ENCODE data around the gene ARIH2.

The ARIH2 gene

GRCh38 chr3:49022688-49023171 lies 104.1 kb downstream of the ARIH2 start:
- H3K36me3 ChIP-seq (ENCODE audit: control insufficient read depth in 1 of 2, insufficient read depth in 2 of 2, low read depth in 1 of 2, low read length in 2 of 2) = peaks cover 48 to 50% of the 10 kb centered on the region in 2 experiments
- H3K27ac ChIP-seq (ENCODE audit: low read length, poor library complexity, severe bottlenecking) = peak overlapping the region; percentile 55
- no peak overlapping the region for H4K8ac ChIP-seq (ENCODE audit: low read length)
- peak; percentile 36 for DNase-seq
- H3K9me3 ChIP-seq (ENCODE audit: control insufficient read depth, low read length) = no peaks in the 10 kb centered on the region
- H2BK12ac ChIP-seq (ENCODE audit: low read length in 2 of 2) = no peak overlapping the region
- no peak overlapping the region for H3K23ac ChIP-seq (ENCODE audit: low read length in 2 of 2)
- H3K18ac ChIP-seq (ENCODE audit: low read depth in 1 of 2, low read length in 2 of 2) = no peak overlapping the region
- H2AK5ac ChIP-seq (ENCODE audit: low read length, severe bottlenecking) = no peak overlapping the region
- no peak overlapping the region for H2BK120ac ChIP-seq (ENCODE audit: low read depth, low read length)
- no peak overlapping the region for H4K91ac ChIP-seq (ENCODE audit: low read length)
- H3K4me2 ChIP-seq (ENCODE audit: low read length, poor library complexity, severe bottlenecking) = peak overlapping the region; percentile 58
- H3K4ac ChIP-seq (ENCODE audit: low read depth in 1 of 2, low read length in 2 of 2) = peak overlapping the region in 1 of 2 experiments; percentile 52
- no peak overlapping the region for H2BK15ac ChIP-seq (ENCODE audit: low read depth, poor library complexity, severe bottlenecking)
- peaks cover 18% of the 10 kb centered on the region for H3K4me1 ChIP-seq (ENCODE audit: control insufficient read depth, insufficient read depth, low read depth, low read length)
- H2BK5ac ChIP-seq (ENCODE audit: low read depth, low read length, poor library complexity, severe bottlenecking) = no peak overlapping the region
- peak overlapping the region; percentile 99 for H3K9ac ChIP-seq (ENCODE audit: low read length)
- no peaks in the 10 kb centered on the region for H3K27me3 ChIP-seq (ENCODE audit: control insufficient read depth in 1 of 2, insufficient read depth in 1 of 2, low read length in 2 of 2)
- WGBS = 35% methylated on average over 9 of the region's 12 CpGs
- no peak overlapping the region for H3K14ac ChIP-seq (ENCODE audit: low read length in 2 of 2)
- no peak overlapping the region for H2AFZ ChIP-seq (ENCODE audit: low read depth, low read length)
- H3K79me1 ChIP-seq (replicated peaks; ENCODE audit: low read length, poor library complexity, severe bottlenecking) = peaks cover 19% of the 10 kb centered on the region
- H3K4me3 ChIP-seq (ENCODE audit: insufficient read depth in 1 of 2, low read depth in 1 of 2, low read length in 2 of 2) = peak overlapping the region; percentile 84 to 94

- Histone ChIP-seq H3K4me1 (ENCODE audit: control insufficient read depth, insufficient read depth, low read depth, low read length) (peaks cover 25% of the 10 kb centered on the region), H4K91ac (ENCODE audit: low read length) (no peak overlapping the region), H3K36me3 (ENCODE audit: control insufficient read depth in 1 of 2, insufficient read depth in 2 of 2, low read depth in 1 of 2, low read length in 2 of 2) (peaks cover 56 to 57% of the 10 kb centered on the region in 2 experiments), H2BK5ac (ENCODE audit: low read depth, low read length, poor library complexity, severe bottlenecking) (no peak overlapping the region), H3K4me3 (ENCODE audit: insufficient read depth in 1 of 2, low read depth in 1 of 2, low read length in 2 of 2) (no peak overlapping the region), H3K23ac (ENCODE audit: low read length in 2 of 2) (no peak overlapping the region), H3K79me1 (replicated peaks; ENCODE audit: low read length, poor library complexity, severe bottlenecking) (peaks cover 23% of the 10 kb centered on the region), H2AFZ (ENCODE audit: low read depth, low read length) (no peak overlapping the region), H3K9me3 (ENCODE audit: control insufficient read depth, low read length) (no peaks in the 10 kb centered on the region), H4K8ac (ENCODE audit: low read length) (no peak overlapping the region), H3K27me3 (ENCODE audit: control insufficient read depth in 1 of 2, insufficient read depth in 1 of 2, low read length in 2 of 2) (no peaks in the 10 kb centered on the region), H3K14ac (ENCODE audit: low read length in 2 of 2) (no peak overlapping the region), H3K9ac (ENCODE audit: low read length) (no peak overlapping the region), H3K27ac (ENCODE audit: low read length, poor library complexity, severe bottlenecking) (no peak overlapping the region), H3K4ac (ENCODE audit: low read depth in 1 of 2, low read length in 2 of 2) (no peak overlapping the region), H2BK12ac (ENCODE audit: low read length in 2 of 2) (no peak overlapping the region), H2AK5ac (ENCODE audit: low read length, severe bottlenecking) (no peak overlapping the region), H3K4me2 (ENCODE audit: low read length, poor library complexity, severe bottlenecking) (no peak overlapping the region), H2BK15ac (ENCODE audit: low read depth, poor library complexity, severe bottlenecking) (no peak overlapping the region), H2BK120ac (ENCODE audit: low read depth, low read length) (no peak overlapping the region), H3K18ac (ENCODE audit: low read depth in 1 of 2, low read length in 2 of 2) (no peak overlapping the region)
- 94% methylated on average over 4 of the region's 4 CpGs for WGBS
- DNase-seq = no peak
Measured at GRCh38 chr3:49023775-49024174, 105.1 kb downstream of the ARIH2 start.

DNA sequence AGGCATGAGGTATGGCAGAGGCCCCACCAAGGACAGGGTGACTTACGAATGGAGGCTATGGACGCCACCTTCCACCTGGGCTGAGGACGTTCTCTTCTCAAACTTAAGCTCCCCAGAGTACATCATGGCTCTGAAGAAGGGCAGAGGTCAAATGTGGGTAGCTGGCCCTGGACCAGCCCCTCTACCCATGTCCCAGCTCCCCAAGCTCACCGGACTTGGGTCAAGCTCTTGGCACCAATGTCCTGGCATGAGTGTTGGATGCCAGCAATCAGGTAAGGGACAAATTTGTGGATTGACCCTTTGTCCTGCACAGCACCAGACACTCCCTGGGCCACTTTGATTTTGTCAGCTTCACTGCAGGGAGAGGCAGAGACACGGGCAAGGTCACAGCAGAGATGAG lies 105.8 kb downstream of the ARIH2 start:
- no peaks in the 10 kb centered on the region for H3K9me3 ChIP-seq (ENCODE audit: control insufficient read depth, low read length)
- H4K91ac ChIP-seq (ENCODE audit: low read length) = no peak overlapping the region
- H2BK120ac ChIP-seq (ENCODE audit: low read depth, low read length) = no peak overlapping the region
- H3K14ac ChIP-seq (ENCODE audit: low read length in 2 of 2) = no peak overlapping the region
- H4K8ac ChIP-seq (ENCODE audit: low read length) = no peak overlapping the region
- peaks cover 57 to 63% of the 10 kb centered on the region in 2 experiments for H3K36me3 ChIP-seq (ENCODE audit: control insufficient read depth in 1 of 2, insufficient read depth in 2 of 2, low read depth in 1 of 2, low read length in 2 of 2)
- no peak overlapping the region for H3K9ac ChIP-seq (ENCODE audit: low read length)
- no peak overlapping the region for H2AK5ac ChIP-seq (ENCODE audit: low read length, severe bottlenecking)
- no peak overlapping the region for H2BK12ac ChIP-seq (ENCODE audit: low read length in 2 of 2)
- peaks cover 26% of the 10 kb centered on the region for H3K79me1 ChIP-seq (replicated peaks; ENCODE audit: low read length, poor library complexity, severe bottlenecking)
- H3K4me2 ChIP-seq (ENCODE audit: low read length, poor library complexity, severe bottlenecking) = no peak overlapping the region
- peaks cover 26% of the 10 kb centered on the region for H3K4me1 ChIP-seq (ENCODE audit: control insufficient read depth, insufficient read depth, low read depth, low read length)
- H3K23ac ChIP-seq (ENCODE audit: low read length in 2 of 2) = no peak overlapping the region
- H2AFZ ChIP-seq (ENCODE audit: low read depth, low read length) = no peak overlapping the region
- H3K4me3 ChIP-seq (ENCODE audit: insufficient read depth in 1 of 2, low read depth in 1 of 2, low read length in 2 of 2) = no peak overlapping the region
- 98% methylated on average over 5 of the region's 5 CpGs for WGBS
- H3K27me3 ChIP-seq (ENCODE audit: control insufficient read depth in 1 of 2, insufficient read depth in 1 of 2, low read length in 2 of 2) = no peaks in the 10 kb centered on the region
- no peak overlapping the region for H2BK15ac ChIP-seq (ENCODE audit: low read depth, poor library complexity, severe bottlenecking)
- no peak overlapping the region for H2BK5ac ChIP-seq (ENCODE audit: low read depth, low read length, poor library complexity, severe bottlenecking)
- no peak overlapping the region for H3K27ac ChIP-seq (ENCODE audit: low read length, poor library complexity, severe bottlenecking)
- no peak for DNase-seq
- H3K18ac ChIP-seq (ENCODE audit: low read depth in 1 of 2, low read length in 2 of 2) = no peak overlapping the region
- no peak overlapping the region for H3K4ac ChIP-seq (ENCODE audit: low read depth in 1 of 2, low read length in 2 of 2)

GRCh38 chr3:49025005-49025792 lies 106.6 kb downstream of the ARIH2 start:
- no peak overlapping the region for H3K18ac ChIP-seq (ENCODE audit: low read depth in 1 of 2, low read length in 2 of 2)
- H3K4me2 ChIP-seq (ENCODE audit: low read length, poor library complexity, severe bottlenecking) = no peak overlapping the region
- H3K4me3 ChIP-seq (ENCODE audit: insufficient read depth in 1 of 2, low read depth in 1 of 2, low read length in 2 of 2) = no peak overlapping the region
- peaks cover 21% of the 10 kb centered on the region for H3K4me1 ChIP-seq (ENCODE audit: control insufficient read depth, insufficient read depth, low read depth, low read length)
- H3K27me3 ChIP-seq (ENCODE audit: control insufficient read depth in 1 of 2, insufficient read depth in 1 of 2, low read length in 2 of 2) = no peaks in the 10 kb centered on the region
- H2AK5ac ChIP-seq (ENCODE audit: low read length, severe bottlenecking) = no peak overlapping the region
- DNase-seq = no peak
- no peak overlapping the region for H3K27ac ChIP-seq (ENCODE audit: low read length, poor library complexity, severe bottlenecking)
- H4K8ac ChIP-seq (ENCODE audit: low read length) = peak overlapping the region; percentile 56
- no peak overlapping the region for H2BK12ac ChIP-seq (ENCODE audit: low read length in 2 of 2)
- peaks cover 63 to 68% of the 10 kb centered on the region in 2 experiments for H3K36me3 ChIP-seq (ENCODE audit: control insufficient read depth in 1 of 2, insufficient read depth in 2 of 2, low read depth in 1 of 2, low read length in 2 of 2)
- peak overlapping the region in 1 of 2 experiments; percentile 9 for H3K23ac ChIP-seq (ENCODE audit: low read length in 2 of 2)
- no peak overlapping the region for H3K4ac ChIP-seq (ENCODE audit: low read depth in 1 of 2, low read length in 2 of 2)
- no peak overlapping the region for H3K14ac ChIP-seq (ENCODE audit: low read length in 2 of 2)
- H2BK15ac ChIP-seq (ENCODE audit: low read depth, poor library complexity, severe bottlenecking) = no peak overlapping the region
- no peak overlapping the region for H2BK5ac ChIP-seq (ENCODE audit: low read depth, low read length, poor library complexity, severe bottlenecking)
- 90% methylated on average over 13 of the region's 13 CpGs for WGBS
- H4K91ac ChIP-seq (ENCODE audit: low read length) = no peak overlapping the region
- no peaks in the 10 kb centered on the region for H3K9me3 ChIP-seq (ENCODE audit: control insufficient read depth, low read length)
- H3K9ac ChIP-seq (ENCODE audit: low read length) = peak overlapping the region; percentile 3
- peaks cover 28% of the 10 kb centered on the region for H3K79me1 ChIP-seq (replicated peaks; ENCODE audit: low read length, poor library complexity, severe bottlenecking)
- no peak overlapping the region for H2AFZ ChIP-seq (ENCODE audit: low read depth, low read length)
- no peak overlapping the region for H2BK120ac ChIP-seq (ENCODE audit: low read depth, low read length)

Data from mesenchymal stem cell (in vitro differentiated cells and primary cell).